ENCODE measurements around the gene PTK7. TPM values are rescaled to one million over a fixed set of nuclear protein-coding genes. Genes with fewer than 3 reads are reported as not detected.

PTK7 gene
- total and polyA plus RNA-seq, 2 of the 8 experiments (the other 6 are each of a cell fraction or from before 2014, with no cell fraction given): 110 to 138 TPM

GRCh38 chr6:43170931-43171706, 95.0 kb downstream of the PTK7 start, which contains the start of gene SRF (continued):
- TF ChIP-seq GTF2F1 (IDR thresholded peaks at IDR 0.05; ENCODE audit: borderline replicate concordance, low read depth, low read length): no peak
- peak; percentile 14 to 51; a peak in 3 of 4 replicates for TF ChIP-seq RAD21 (IDR thresholded peaks at IDR 0.05 in 1 of 2, conservative IDR thresholded peaks at IDR 0.05 in 1 of 2; ENCODE audit: low read depth in 2 of 2, low read length in 2 of 2)
- peak; percentile 96 for TF ChIP-seq TAF7 (optimal IDR thresholded peaks at IDR 0.05; ENCODE audit: borderline replicate concordance, low read depth, low read length)
- TF ChIP-seq POLR2AphosphoS5 (IDR thresholded peaks at IDR 0.05; ENCODE audit: low read depth, low read length): peak; percentile 81
- peak; percentile 81; the same call in 1 of the 2 replicates for TF ChIP-seq FOSL1 (IDR thresholded peaks at IDR 0.05; ENCODE audit: insufficient read depth, low read depth, low read length)
- TF ChIP-seq EZH2 (IDR thresholded peaks at IDR 0.05; ENCODE audit: low read depth, low read length, severe bottlenecking): no peak
- peak; percentile 72 for TF ChIP-seq PHF8 (conservative IDR thresholded peaks at IDR 0.05; ENCODE audit: low read depth, low read length)
- no peak; the same call in 1 of the 2 replicates for TF ChIP-seq RBBP5 (IDR thresholded peaks at IDR 0.05; ENCODE audit: borderline replicate concordance, low read depth, low read length)
- TF ChIP-seq RFX5 (IDR thresholded peaks at IDR 0.05; ENCODE audit: borderline replicate concordance, low read depth, low read length): no peak
- TF ChIP-seq TBP (IDR thresholded peaks at IDR 0.05; ENCODE audit: low read depth, low read length): peak; percentile 93
- TF ChIP-seq TAF1 (IDR thresholded peaks at IDR 0.05; ENCODE audit: low read depth, low read length): peak; percentile 78
- no peak; the same call in 1 of the 2 replicates for TF ChIP-seq USF2 (IDR thresholded peaks at IDR 0.05; ENCODE audit: low read length)
- TF ChIP-seq CTCF (IDR thresholded peaks at IDR 0.05; ENCODE audit: control extremely low read depth in 1 of 3, insufficient read depth in 1 of 3, low read depth in 1 of 3, low read length in 3 of 3): peak in 2 of 3 experiments; percentile 56 to 80; a peak in 3 of 4 replicates
- no peak for TF ChIP-seq KDM1A (IDR thresholded peaks at IDR 0.05; ENCODE audit: borderline replicate concordance, low read length)
- TF ChIP-seq ASH2L (IDR thresholded peaks at IDR 0.05; ENCODE audit: low read length): no peak
- no peak for TF ChIP-seq CBX5 (IDR thresholded peaks at IDR 0.05; ENCODE audit: low read depth, low read length)
- TF ChIP-seq JUND (IDR thresholded peaks at IDR 0.05; ENCODE audit: low read length): 0 out of 2 replicates have a peak, but pooled peaks have one; percentile 22
- TF ChIP-seq E2F6 (IDR thresholded peaks at IDR 0.05): no peak
